ENCODE results near the gene RABEP1. TPM values are rescaled to one million over a fixed set of nuclear protein-coding genes. Genes with fewer than 3 reads are reported as not detected.
"Not testable (repeated sequence)": the region's sequence is repeated elsewhere in the genome, so short reads cannot be mapped to it uniquely, and the experiment has no call there.

RABEP1 gene
- total and polyA plus RNA-seq, 3 experiments from 2014 or later: 44.4 to 64.0 (median 60.9) TPM

- H3K4me3 ChIP-seq (ENCODE audit: low read length); H3K4me1 ChIP-seq (ENCODE audit: insufficient read depth, low read length); DNase-seq; H3K9me3 ChIP-seq (ENCODE audit: low read length); H3K27me3 ChIP-seq (ENCODE audit: insufficient read depth, low read length, poor library complexity, severe bottlenecking); H3K4me1 Mint-ChIP-seq; H3K27me3 Mint-ChIP-seq; H3K27ac ChIP-seq (ENCODE audit: low read depth, low read length); H3K4me3 Mint-ChIP-seq; H3K9me3 Mint-ChIP-seq; CTCF ChIA-PET: not testable (repeated sequence)
- Mint-ChIP-seq H3K27ac (peak overlapping the region in 4 of 8 donors; percentile 15 to 91 (median 34)), H3K36me3 (peaks cover 4 to 86% (median 23%) of the 10 kb centered on the region in 3 donors)
- POLR2A ChIA-PET: interaction anchor here (1.0 kb wide), 1 partner anchor 11 kb away, joined by 3 read pairs; the partner anchor contains the start of genes NUP88 and RPAIN
- peaks cover 61% of the 10 kb centered on the region for H3K36me3 ChIP-seq (ENCODE audit: insufficient read depth, low read length)
Measured at GRCh38 chr17:5431234-5431633, 149.2 kb downstream of the RABEP1 start.

GRCh38 chr17:5431949-5432556, 150.0 kb downstream of the RABEP1 start:
- Histone ChIP-seq H3K4me1 (ENCODE audit: insufficient read depth, low read length) (peaks cover 6% of the 10 kb centered on the region), H3K9me3 (ENCODE audit: low read length) (no peaks in the 10 kb centered on the region), H3K4me3 (ENCODE audit: low read length) (no peak overlapping the region), H3K36me3 (ENCODE audit: insufficient read depth, low read length) (peaks cover 59% of the 10 kb centered on the region), H3K27ac (ENCODE audit: low read depth, low read length) (no peak overlapping the region), H3K27me3 (ENCODE audit: insufficient read depth, low read length, poor library complexity, severe bottlenecking) (no peaks in the 10 kb centered on the region)
- CTCF ChIA-PET: no interaction called here
- H3K4me1 Mint-ChIP-seq: peaks cover 11 to 18% (median 13%) of the 10 kb centered on the region in 3 donors
- POLR2A ChIA-PET: interaction anchor here (0.6 kb wide), 1 partner anchor 149 kb away, joined by 3 read pairs; no protein-coding TSS in a partner anchor
- no peaks in the 10 kb centered on the region for H3K9me3 Mint-ChIP-seq
- H3K27me3 Mint-ChIP-seq: no peaks in the 10 kb centered on the region
- peaks cover 4 to 89% (median 26%) of the 10 kb centered on the region in 3 donors for H3K36me3 Mint-ChIP-seq
- DNase-seq: no peak
- H3K27ac Mint-ChIP-seq: peak overlapping the region in 2 of 8 donors; percentile 22 to 26
- H3K4me3 Mint-ChIP-seq: no peak overlapping the region

- no peaks in the 10 kb centered on the region for H3K27me3 ChIP-seq (ENCODE audit: insufficient read depth, low read length, poor library complexity, severe bottlenecking)
- H3K4me1 Mint-ChIP-seq: peaks cover 33 to 41% (median 36%) of the 10 kb centered on the region in 3 donors
- no peak overlapping the region for H3K4me3 Mint-ChIP-seq
- H3K27ac Mint-ChIP-seq: peak overlapping the region in 2 of 8 donors; percentile 2 to 12
- CTCF ChIA-PET: interaction anchor here (0.9 to 1.2 kb wide), 2 partner anchors 9 to 10 kb away, joined by 3 to 4 read pairs; no protein-coding TSS in a partner anchor
- H3K36me3 Mint-ChIP-seq: peaks cover 0 to 70% (median 17%) of the 10 kb centered on the region in 3 donors
- no peak overlapping the region for H3K27ac ChIP-seq (ENCODE audit: low read depth, low read length)
- no peaks in the 10 kb centered on the region for H3K9me3 ChIP-seq (ENCODE audit: low read length)
- H3K4me1 ChIP-seq (ENCODE audit: insufficient read depth, low read length): peaks cover 29% of the 10 kb centered on the region
- H3K9me3 Mint-ChIP-seq: no peaks in the 10 kb centered on the region
- POLR2A ChIA-PET: no interaction called here
- H3K27me3 Mint-ChIP-seq: no peaks in the 10 kb centered on the region
- peaks cover 41% of the 10 kb centered on the region for H3K36me3 ChIP-seq (ENCODE audit: insufficient read depth, low read length)
- DNase-seq: no peak
- no peak overlapping the region for H3K4me3 ChIP-seq (ENCODE audit: low read length)
Measured at GRCh38 chr17:5434984-5435383, 152.9 kb downstream of the RABEP1 start.

Other genes starting within 250 kb of the RABEP1 start
- gene SLC52A1, start 246.9 kb upstream of the RABEP1 start, total RNA-seq: under 1 TPM; 0.35 to 0.64 TPM
- 0.12 TPM for gene SLC52A1, start 246.9 kb upstream of the RABEP1 start, polyA plus RNA-seq
- gene ZFP3, start 203.8 kb upstream of the RABEP1 start, total RNA-seq: 1 to 10 TPM; 3.7 to 4.2 TPM
- 0.75 TPM for gene ZFP3, start 203.8 kb upstream of the RABEP1 start, polyA plus RNA-seq
- 10 to 100 TPM; 21.8 to 22.9 TPM for gene ZNF232, start 170.4 kb upstream of the RABEP1 start, total RNA-seq
- 5.7 TPM for gene ZNF232, start 170.4 kb upstream of the RABEP1 start, polyA plus RNA-seq
- under 1 TPM in 1 of 2 experiments, not detected in 1; 0.09 TPM for gene USP6, start 166.3 kb upstream of the RABEP1 start, total RNA-seq
- gene USP6, start 166.3 kb upstream of the RABEP1 start, polyA plus RNA-seq: 0.05 TPM
- gene ZNF594, start 90.4 kb upstream of the RABEP1 start, total RNA-seq: 10 to 100 TPM; 11.7 to 14.9 TPM
- gene ZNF594, start 90.4 kb upstream of the RABEP1 start, polyA plus RNA-seq: 1.2 TPM
- under 1 TPM; 0.22 TPM for gene SCIMP, start 47.4 kb upstream of the RABEP1 start, total RNA-seq
- gene SCIMP, start 47.4 kb upstream of the RABEP1 start, polyA plus RNA-seq: 0.81 TPM
- gene NUP88, start 137.4 kb downstream of the RABEP1 start, total RNA-seq: 100 to 1,000 TPM; 131 to 144 TPM
- 113 TPM for gene NUP88, start 137.4 kb downstream of the RABEP1 start, polyA plus RNA-seq
- gene RPAIN, start 137.9 kb downstream of the RABEP1 start, total RNA-seq: 10 to 100 TPM; 50.6 to 51.0 TPM
- gene RPAIN, start 137.9 kb downstream of the RABEP1 start, polyA plus RNA-seq: 36.9 TPM
- 100 to 1,000 TPM; 544 to 565 TPM for gene C1QBP, start 156.9 kb downstream of the RABEP1 start, total RNA-seq
- 241 TPM for gene C1QBP, start 156.9 kb downstream of the RABEP1 start, polyA plus RNA-seq
- gene DHX33, start 186.7 kb downstream of the RABEP1 start, total RNA-seq: 10 to 100 TPM; 49.7 to 50.8 TPM
- gene DHX33, start 186.7 kb downstream of the RABEP1 start, polyA plus RNA-seq: 0.54 TPM
- gene DERL2, start 203.9 kb downstream of the RABEP1 start, total RNA-seq: 10 to 100 TPM; 92.0 to 98.3 TPM
- gene DERL2, start 203.9 kb downstream of the RABEP1 start, polyA plus RNA-seq: 89.8 TPM
- 10 to 100 TPM; 47.3 to 48.1 TPM for gene MIS12, start 204.3 kb downstream of the RABEP1 start, total RNA-seq
- 21.7 TPM for gene MIS12, start 204.3 kb downstream of the RABEP1 start, polyA plus RNA-seq